IMR-90 (cell line): ENCODE measurements around the gene ACKR2. TPM values are rescaled to one million over a fixed set of nuclear protein-coding genes. Genes with fewer than 3 reads are reported as not detected.

Experiments used
- ATAC-seq: fragments of 200-7000 bp; cut with Tn5 transposase; 2 replicates; pipeline ENCODE4 v1.9.1; 2020; ENCODE audit warnings: low read depth, mild to moderate bottlenecking, moderate library complexity
- BruUV-seq: library from RNA; stranded (reverse); fragments of 400-500 nt; replicated peaks from 2 replicates; lab custom pipeline; 2021; lab: Mats Ljungman, UMichigan
- CTCF ChIA-PET: fragments of 300-600 bp; formaldehyde crosslinking; extraction: SDS; loops from one replicate; lab custom pipeline; 2021; ENCODE audit warnings: antibody characterized with exemption; lab: Yijun Ruan, JAX
- POLR2A ChIA-PET: fragments of 300-600 bp; sonication (Branson Sonifier 250); formaldehyde crosslinking; loops from one replicate; lab custom pipeline; 2022; ENCODE audit warnings: antibody characterized with exemption; ENCODE audit not compliant: unreplicated experiment; lab: Charles Lee
- DNase-seq: peaks from one replicate; pipeline ENCODE4 v3.0.0; 2013
- H2AFZ ChIP-seq: replicated peaks from 2 replicates; pipeline ENCODE3; 2013; ENCODE audit warnings: low read length, mild to moderate bottlenecking; ENCODE audit not compliant: poor library complexity
- H2AK5ac ChIP-seq: 2 replicates; pipeline ENCODE4 v1.6.1; 2013; ENCODE audit warnings: low read depth, low read length, inconsistent platforms
- H2AK9ac ChIP-seq: replicated peaks from 2 replicates; pipeline ENCODE3; 2013; ENCODE audit warnings: mild to moderate bottlenecking, low read depth, low read length, moderate library complexity; ENCODE audit not compliant: poor library complexity
- H2BK120ac ChIP-seq: 2 replicates; pipeline ENCODE4 v1.6.1; 2013; ENCODE audit warnings: low read depth, low read length, inconsistent platforms
- H2BK15ac ChIP-seq: 3 replicates; pipeline ENCODE4 v1.6.1; 2013; ENCODE audit warnings: low read depth, low read length, inconsistent platforms
- H2BK20ac ChIP-seq: 2 replicates; pipeline ENCODE4 v1.6.1; 2013; ENCODE audit warnings: low read depth, mild to moderate bottlenecking, inconsistent platforms, low read length, moderate library complexity
- H2BK5ac ChIP-seq: 2 replicates; pipeline ENCODE4 v1.6.1; 2013; ENCODE audit warnings: mild to moderate bottlenecking, low read depth, low read length, inconsistent platforms; ENCODE audit not compliant: poor library complexity, severe bottlenecking
- H3K14ac ChIP-seq: replicated peaks from 2 replicates; pipeline ENCODE4 v1.6.1; 2013; ENCODE audit warnings: low read depth, low read length, inconsistent platforms
- H3K18ac ChIP-seq: 2 replicates; pipeline ENCODE4 v1.6.1; 2013; ENCODE audit warnings: low read depth, low read length, control low read depth
- H3K23ac ChIP-seq: 2 replicates; pipeline ENCODE4 v1.6.1; 2013; ENCODE audit warnings: low read depth, low read length, inconsistent platforms
- H3K27ac ChIP-seq: 2 replicates; pipeline ENCODE4 v1.5.1; 2013; ENCODE audit warnings: mild to moderate bottlenecking, control low read depth, low read length; ENCODE audit not compliant: insufficient read depth
- H3K27me3 ChIP-seq: 2 replicates; pipeline ENCODE4 v1.6.1; 2013; ENCODE audit warnings: low read length; ENCODE audit not compliant: control insufficient read depth, insufficient read depth
- H3K36me3 ChIP-seq: 2 replicates; pipeline ENCODE4 v1.6.1; 2013; ENCODE audit warnings: low read length, mixed read lengths; ENCODE audit not compliant: control insufficient read depth, insufficient read depth
- H3K4ac ChIP-seq: 2 replicates; pipeline ENCODE4 v1.6.1; 2013; ENCODE audit warnings: low read depth, low read length, inconsistent platforms
- H3K4me1 ChIP-seq: 2 replicates; pipeline ENCODE4 v1.6.1; 2013; ENCODE audit warnings: low read length, mixed read lengths; ENCODE audit not compliant: control insufficient read depth, insufficient read depth
- H3K4me2 ChIP-seq: 2 replicates; pipeline ENCODE4 v1.6.1; 2013; ENCODE audit warnings: low read depth, mild to moderate bottlenecking, control low read depth, low read length, moderate library complexity
- H3K4me3 ChIP-seq: 2 replicates; pipeline ENCODE4 v1.5.1; 2013; ENCODE audit warnings: low read depth, mild to moderate bottlenecking, control low read depth, low read length, moderate library complexity; ENCODE audit not compliant: insufficient read depth
- H3K56ac ChIP-seq: 2 replicates; pipeline ENCODE4 v1.6.1; 2013; ENCODE audit warnings: low read length, inconsistent platforms; ENCODE audit not compliant: insufficient read depth; ENCODE audit errors: extremely low read depth
- H3K79me1 ChIP-seq, 2 experiments: 2 replicates each; pipeline ENCODE4 v1.6.1; 2013; ENCODE audit warnings: low read length in 2 of 2, inconsistent platforms in 1 of 2, low read depth in 1 of 2
- H3K9ac ChIP-seq: 2 replicates; pipeline ENCODE4 v1.6.1; 2013; ENCODE audit warnings: low read depth, low read length, control low read depth
- H3K9me1 ChIP-seq: 2 replicates; pipeline ENCODE4 v1.6.1; 2013; ENCODE audit warnings: low read length, inconsistent platforms; ENCODE audit not compliant: insufficient read depth
- H3K9me3 ChIP-seq: 2 replicates; pipeline ENCODE4 v1.6.1; 2013; ENCODE audit warnings: low read length; ENCODE audit not compliant: control insufficient read depth, insufficient read depth
- H4K20me1 ChIP-seq: 2 replicates; pipeline ENCODE4 v1.6.1; 2013; ENCODE audit warnings: low read length, inconsistent platforms; ENCODE audit not compliant: insufficient read depth
- H4K5ac ChIP-seq: 2 replicates; pipeline ENCODE4 v1.6.1; 2013; ENCODE audit warnings: mild to moderate bottlenecking, low read depth, low read length, control low read depth
- H4K8ac ChIP-seq, 2 experiments: 2 replicates each; pipeline ENCODE4 v1.6.1; 2013; ENCODE audit warnings: low read depth in 2 of 2, low read length in 2 of 2, control low read depth in 1 of 2, inconsistent platforms in 1 of 2
- H4K91ac ChIP-seq: 2 replicates; pipeline ENCODE4 v1.6.1; 2013; ENCODE audit warnings: low read depth, low read length, inconsistent platforms; ENCODE audit not compliant: insufficient read depth
- CHD1 ChIP-seq: IDR thresholded peaks from 2 replicates; pipeline ENCODE4 v1.6.1; 2012; ENCODE audit warnings: low read depth, low read length, improper control_type of control experiment
- FOS ChIP-seq: fragments of 150-350 bp; IDR thresholded peaks from 2 replicates; pipeline ENCODE4 v1.6.1; 2016; ENCODE audit warnings: low read depth, low read length
- NFE2L2 ChIP-seq: fragments of 150-350 bp; IDR thresholded peaks from 2 replicates; pipeline ENCODE4 v1.6.1; 2016; ENCODE audit warnings: low read depth, mild to moderate bottlenecking, low read length
- RAD21 ChIP-seq: IDR thresholded peaks from 2 replicates; pipeline ENCODE4 v1.6.1; 2012; ENCODE audit warnings: low read length, improper control_type of control experiment
- RCOR1 ChIP-seq: IDR thresholded peaks from 2 replicates; pipeline ENCODE4 v1.6.1; 2012; ENCODE audit warnings: mild to moderate bottlenecking, low read length, improper control_type of control experiment; ENCODE audit not compliant: insufficient replicate concordance
- WGBS, 2 experiments: methylation state at CpG; one replicate each; pipeline versions ENCODE4 v1.1.5 to v1.1.7; 2013; ENCODE audit warnings: missing lambda C conversion rate in 2 of 2; ENCODE audit not compliant: insufficient read length in 1 of 2; ENCODE audit errors: extremely low coverage in 2 of 2; 5-methylcytosine and 5-hydroxymethylcytosine counted together
- dilution Hi-C: fragments of 300-500 bp; cut with HindIII; formaldehyde crosslinking; loops from one replicate; pipeline ENCODE4 v1.14.3; 2018; ENCODE audit warnings: low sequenced_read_pairs; ENCODE audit not compliant: unreplicated experiment
- in situ Hi-C: fragments of 300-500 bp; cut with MboI; formaldehyde crosslinking; loops from 3 replicates; pipeline ENCODE4 v1.14.3; 2019; ENCODE audit warnings: low sequenced_read_pairs, inconsistent platforms, mixed read lengths
- intact Hi-C: fragments of 100-400 bp; cut with micrococcal nuclease; formaldehyde crosslinking; loops from 2 replicates; pipeline ENCODE4 v1.10.0; 2022
- polyA plus RNA-seq, 3 experiments: library from polyadenylated mRNA; depleted of rRNA; stranded (reverse); fragments of >200 nt; gene quantifications; 2 replicates each; pipeline ENCODE4 v1.2.3, GENCODE V29; 2012; ENCODE audit warnings: low replicate concordance in 1 of 3
- total RNA-seq: library from RNA; depleted of rRNA; stranded (reverse); fragments of >200 nt; gene quantifications from 2 replicates; pipeline ENCODE4 v1.2.3, GENCODE V29; 2012
- TF ChIP-seq, protein P1 (sequence below): fragments of 150-350 bp; IDR thresholded peaks from 2 replicates; pipeline ENCODE4 v1.6.1; 2017; ENCODE audit warnings: mild to moderate bottlenecking, antibody characterized with exemption, low read length, low read depth

ACKR2 gene
- total and polyA plus RNA-seq, 2 of the 4 experiments (the other 2 are of a cell fraction), result 0.10 TPM; not detected in 1

DNA sequence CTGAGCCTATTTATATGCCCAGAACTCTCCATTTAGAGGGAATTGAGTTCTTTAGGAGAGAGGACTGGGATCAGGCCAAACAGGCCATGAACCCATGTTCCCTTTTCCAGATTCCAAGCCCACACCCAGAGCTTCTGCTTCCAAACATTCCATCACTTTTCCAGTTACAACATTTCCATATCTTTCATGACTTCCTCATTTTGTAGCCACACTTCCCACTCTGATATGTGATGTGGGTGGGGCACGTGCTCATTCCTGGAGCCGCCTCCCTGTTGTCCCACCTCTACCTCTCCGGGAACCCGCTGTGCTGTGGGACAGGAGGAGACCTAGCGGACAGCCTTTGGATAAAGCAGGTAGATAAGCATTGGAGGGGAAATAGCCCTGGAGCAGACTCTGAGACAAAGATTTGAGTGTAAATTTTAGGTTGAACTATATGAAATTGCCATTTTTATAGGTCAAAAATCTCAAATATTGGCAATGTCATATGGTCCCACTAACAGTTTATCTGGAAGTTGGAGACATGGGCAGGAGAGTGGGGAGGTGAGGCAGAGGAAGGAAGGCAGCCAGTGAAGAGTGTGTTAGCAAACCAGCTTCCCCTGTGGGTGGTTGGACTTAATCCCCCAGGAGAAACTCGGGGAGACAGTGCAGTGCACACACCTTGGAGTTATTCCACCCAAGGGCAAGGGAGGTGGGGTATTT is 34.6 kb downstream of the ACKR2 start:
- TF ChIP-seq NFE2L2 (no peak), FOS (no peak), RAD21 (no peak), RCOR1 (no peak), CHD1 (no peak)
- TF ChIP-seq, protein P1, sequence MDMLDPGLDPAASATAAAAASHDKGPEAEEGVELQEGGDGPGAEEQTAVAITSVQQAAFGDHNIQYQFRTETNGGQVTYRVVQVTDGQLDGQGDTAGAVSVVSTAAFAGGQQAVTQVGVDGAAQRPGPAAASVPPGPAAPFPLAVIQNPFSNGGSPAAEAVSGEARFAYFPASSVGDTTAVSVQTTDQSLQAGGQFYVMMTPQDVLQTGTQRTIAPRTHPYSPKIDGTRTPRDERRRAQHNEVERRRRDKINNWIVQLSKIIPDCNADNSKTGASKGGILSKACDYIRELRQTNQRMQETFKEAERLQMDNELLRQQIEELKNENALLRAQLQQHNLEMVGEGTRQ, result no peak
- H2BK20ac ChIP-seq, result no peak overlapping the region
- no peak overlapping the region for H2AK5ac ChIP-seq
- no peak overlapping the region for H3K23ac ChIP-seq
- ChIA-PET POLR2A (no interaction called here), CTCF (no interaction called here)
- no peaks in the 10 kb centered on the region for H3K79me1 ChIP-seq
- H3K4me2 ChIP-seq, result no peak overlapping the region
- H3K14ac ChIP-seq, result no peak overlapping the region
- H3K9me1 ChIP-seq, result no peaks in the 10 kb centered on the region
- no peak overlapping the region for H3K9ac ChIP-seq
- H3K27me3 ChIP-seq, result peaks cover 35% of the 10 kb centered on the region
- H3K4me3 ChIP-seq, result no peak overlapping the region
- no peak overlapping the region for H4K5ac ChIP-seq
- no TSS peak for BruUV-seq
- no peak for DNase-seq
- no peaks in the 10 kb centered on the region for H3K9me3 ChIP-seq
- H3K18ac ChIP-seq, result no peak overlapping the region
- no peak overlapping the region for H4K91ac ChIP-seq
- no peaks in the 10 kb centered on the region for H3K36me3 ChIP-seq
- H3K4ac ChIP-seq, result no peak overlapping the region
- H2BK15ac ChIP-seq, result no peak overlapping the region
- no peaks in the 10 kb centered on the region for H4K20me1 ChIP-seq
- H3K27ac ChIP-seq, result no peak overlapping the region
- no peak overlapping the region for H2AK9ac ChIP-seq
- intact Hi-C loops (no loop called here), in situ Hi-C loops (no loop called here), dilution Hi-C loops (no loop called here)
- no peak overlapping the region for H2AFZ ChIP-seq
- ATAC-seq, result no peak
- 0% methylated on average over 1 of the region's 6 CpGs; no CpG with 5 or more reads in 1 of the 2 experiments for WGBS, 2 experiments
- no peak overlapping the region for H4K8ac ChIP-seq
- no peaks in the 10 kb centered on the region for H3K4me1 ChIP-seq
- H2BK120ac ChIP-seq, result no peak overlapping the region
- H3K56ac ChIP-seq, result no peak overlapping the region
- no peak overlapping the region for H2BK5ac ChIP-seq
